ENCODE data around the gene WNT5B.

Gene WNT5B

GRCh38 chr12:1610072-1610643 lies 18.9 kb upstream of the WNT5B start:
- Mint-ChIP-seq H3K27ac (no peak overlapping the region), H3K4me1 (ENCODE audit: low read depth) (peaks cover 10% of the 10 kb centered on the region), H3K36me3 (no peaks in the 10 kb centered on the region), H3K27me3 (peaks cover 1% of the 10 kb centered on the region), H3K9me3 (ENCODE audit: low read depth) (no peaks in the 10 kb centered on the region), H3K4me3 (no peak overlapping the region)

- H3K4me1 Mint-ChIP-seq (ENCODE audit: low read depth) = peaks cover 6% of the 10 kb centered on the region
- H3K27me3 Mint-ChIP-seq = peaks cover 1% of the 10 kb centered on the region
- no peaks in the 10 kb centered on the region for H3K36me3 Mint-ChIP-seq
- H3K4me3 Mint-ChIP-seq = no peak overlapping the region
- H3K27ac Mint-ChIP-seq = no peak overlapping the region
- H3K9me3 Mint-ChIP-seq (ENCODE audit: low read depth) = no peaks in the 10 kb centered on the region
Measured at GRCh38 chr12:1611803-1612572, 17.0 kb upstream of the WNT5B start.

GRCh38 chr12:1613860-1614259 lies 15.2 kb upstream of the WNT5B start:
- no peaks in the 10 kb centered on the region for H3K36me3 Mint-ChIP-seq
- H3K4me1 Mint-ChIP-seq (ENCODE audit: low read depth) = peaks cover 7% of the 10 kb centered on the region
- no peak overlapping the region for H3K4me3 Mint-ChIP-seq
- no peak overlapping the region for H3K27ac Mint-ChIP-seq
- H3K9me3 Mint-ChIP-seq (ENCODE audit: low read depth) = no peaks in the 10 kb centered on the region
- peaks cover 1% of the 10 kb centered on the region for H3K27me3 Mint-ChIP-seq

GRCh38 chr12:1614360-1614759 lies 14.7 kb upstream of the WNT5B start:
- Mint-ChIP-seq H3K27me3 (peaks cover 1% of the 10 kb centered on the region), H3K4me1 (ENCODE audit: low read depth) (peaks cover 7% of the 10 kb centered on the region), H3K27ac (no peak overlapping the region), H3K9me3 (ENCODE audit: low read depth) (no peaks in the 10 kb centered on the region), H3K4me3 (no peak overlapping the region), H3K36me3 (no peaks in the 10 kb centered on the region)

- Mint-ChIP-seq H3K4me1 (ENCODE audit: low read depth) (peaks cover 7% of the 10 kb centered on the region), H3K27ac (no peak overlapping the region), H3K36me3 (peaks cover 3% of the 10 kb centered on the region), H3K4me3 (no peak overlapping the region), H3K27me3 (peaks cover 6% of the 10 kb centered on the region), H3K9me3 (ENCODE audit: low read depth) (no peaks in the 10 kb centered on the region)
Measured at GRCh38 chr12:1616233-1617066, 12.6 kb upstream of the WNT5B start.

- H3K36me3 Mint-ChIP-seq = peaks cover 3% of the 10 kb centered on the region
- no peaks in the 10 kb centered on the region for H3K9me3 Mint-ChIP-seq (ENCODE audit: low read depth)
- peaks cover 7% of the 10 kb centered on the region for H3K4me1 Mint-ChIP-seq (ENCODE audit: low read depth)
- no peak overlapping the region for H3K4me3 Mint-ChIP-seq
- H3K27ac Mint-ChIP-seq = no peak overlapping the region
- H3K27me3 Mint-ChIP-seq = peaks cover 6% of the 10 kb centered on the region
Measured at GRCh38 chr12:1618489-1618888, 10.5 kb upstream of the WNT5B start.

GRCh38 chr12:1619159-1619558 lies 9.9 kb upstream of the WNT5B start:
- peaks cover 3% of the 10 kb centered on the region for H3K36me3 Mint-ChIP-seq
- peaks cover 7% of the 10 kb centered on the region for H3K4me1 Mint-ChIP-seq (ENCODE audit: low read depth)
- H3K27ac Mint-ChIP-seq = no peak overlapping the region
- no peaks in the 10 kb centered on the region for H3K9me3 Mint-ChIP-seq (ENCODE audit: low read depth)
- peaks cover 6% of the 10 kb centered on the region for H3K27me3 Mint-ChIP-seq
- no peak overlapping the region for H3K4me3 Mint-ChIP-seq

GRCh38 chr12:1619587-1619986 lies 9.4 kb upstream of the WNT5B start:
- H3K36me3 Mint-ChIP-seq = peaks cover 3% of the 10 kb centered on the region
- H3K27me3 Mint-ChIP-seq = peaks cover 6% of the 10 kb centered on the region
- no peak overlapping the region for H3K27ac Mint-ChIP-seq
- H3K4me3 Mint-ChIP-seq = no peak overlapping the region
- peaks cover 7% of the 10 kb centered on the region for H3K4me1 Mint-ChIP-seq (ENCODE audit: low read depth)
- H3K9me3 Mint-ChIP-seq (ENCODE audit: low read depth) = no peaks in the 10 kb centered on the region

- H3K4me3 Mint-ChIP-seq = no peak overlapping the region
- H3K9me3 Mint-ChIP-seq (ENCODE audit: low read depth) = no peaks in the 10 kb centered on the region
- peaks cover 7% of the 10 kb centered on the region for H3K4me1 Mint-ChIP-seq (ENCODE audit: low read depth)
- H3K27ac Mint-ChIP-seq = no peak overlapping the region
- peaks cover 6% of the 10 kb centered on the region for H3K27me3 Mint-ChIP-seq
- H3K36me3 Mint-ChIP-seq = peaks cover 3% of the 10 kb centered on the region
Measured at GRCh38 chr12:1620092-1620491, 8.9 kb upstream of the WNT5B start.

- no peak overlapping the region for H3K4me3 Mint-ChIP-seq
- no peaks in the 10 kb centered on the region for H3K9me3 Mint-ChIP-seq (ENCODE audit: low read depth)
- H3K27me3 Mint-ChIP-seq = peaks cover 9% of the 10 kb centered on the region
- H3K4me1 Mint-ChIP-seq (ENCODE audit: low read depth) = no peaks in the 10 kb centered on the region
- peaks cover 3% of the 10 kb centered on the region for H3K36me3 Mint-ChIP-seq
- no peak overlapping the region for H3K27ac Mint-ChIP-seq
Measured at GRCh38 chr12:1622406-1622805, 6.6 kb upstream of the WNT5B start.

GRCh38 chr12:1629338-1630132 lies 504 bp downstream of the WNT5B start:
- Mint-ChIP-seq H3K9me3 (ENCODE audit: low read depth) (no peaks in the 10 kb centered on the region), H3K36me3 (no peaks in the 10 kb centered on the region), H3K27ac (no peak overlapping the region), H3K4me1 (ENCODE audit: low read depth) (peaks cover 12% of the 10 kb centered on the region), H3K4me3 (peak overlapping the region; percentile 78), H3K27me3 (peaks cover 23% of the 10 kb centered on the region)

- H3K4me1 Mint-ChIP-seq (ENCODE audit: low read depth) = peaks cover 12% of the 10 kb centered on the region
- H3K27me3 Mint-ChIP-seq = peaks cover 23% of the 10 kb centered on the region
- H3K27ac Mint-ChIP-seq = no peak overlapping the region
- no peaks in the 10 kb centered on the region for H3K36me3 Mint-ChIP-seq
- H3K9me3 Mint-ChIP-seq (ENCODE audit: low read depth) = no peaks in the 10 kb centered on the region
- H3K4me3 Mint-ChIP-seq = peak overlapping the region; percentile 78
Measured at GRCh38 chr12:1630133-1630826, 1.2 kb downstream of the WNT5B start.

- H3K27me3 Mint-ChIP-seq = peaks cover 23% of the 10 kb centered on the region
Measured at GRCh38 chr12:1630827-1631591, 2.0 kb downstream of the WNT5B start.

More at GRCh38 chr12:1630827-1631591, 2.0 kb downstream of the WNT5B start:
- Mint-ChIP-seq H3K36me3 (no peaks in the 10 kb centered on the region), H3K9me3 (ENCODE audit: low read depth) (no peaks in the 10 kb centered on the region), H3K4me3 (peak overlapping the region; percentile 78), H3K4me1 (ENCODE audit: low read depth) (peaks cover 12% of the 10 kb centered on the region), H3K27ac (no peak overlapping the region)

All from activated naive CD8-positive, alpha-beta T cell (primary cell).